ENCODE results near the gene TSEN54.

DNA sequence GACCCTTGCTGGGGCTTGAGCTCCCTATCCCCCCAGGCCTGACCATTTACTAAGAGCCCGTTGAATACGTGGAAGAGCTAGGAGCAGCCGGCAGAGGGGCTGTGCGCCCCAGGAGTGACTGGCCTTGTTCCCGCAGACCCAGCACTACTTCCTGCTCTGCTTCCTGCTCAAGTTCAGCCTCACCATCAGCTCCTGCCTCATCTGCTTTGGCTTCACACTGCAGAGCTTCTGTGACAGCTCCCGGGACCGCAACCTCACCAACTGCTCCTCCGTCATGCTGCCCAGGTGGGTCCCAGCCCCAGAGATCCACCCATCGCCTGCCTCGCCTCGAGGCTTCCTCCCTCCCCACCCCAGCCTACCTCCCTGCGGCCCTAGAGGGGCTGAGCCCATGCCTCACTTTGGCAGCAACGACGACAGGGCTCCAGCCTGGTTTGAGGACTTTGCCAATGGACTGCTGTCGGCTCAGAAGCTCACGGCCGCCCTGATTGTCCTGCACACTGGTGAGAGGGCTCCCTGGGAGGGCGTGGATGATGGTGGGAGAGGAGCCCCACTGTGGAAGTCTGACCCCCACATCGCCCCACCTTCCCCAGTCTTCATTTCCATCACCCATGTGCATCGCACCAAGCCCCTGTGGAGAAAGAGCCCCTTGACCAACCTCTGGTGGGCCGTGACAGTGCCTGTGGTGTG is 18.1 kb upstream of the TSEN54 start:
- TF ChIP-seq, protein P1, sequence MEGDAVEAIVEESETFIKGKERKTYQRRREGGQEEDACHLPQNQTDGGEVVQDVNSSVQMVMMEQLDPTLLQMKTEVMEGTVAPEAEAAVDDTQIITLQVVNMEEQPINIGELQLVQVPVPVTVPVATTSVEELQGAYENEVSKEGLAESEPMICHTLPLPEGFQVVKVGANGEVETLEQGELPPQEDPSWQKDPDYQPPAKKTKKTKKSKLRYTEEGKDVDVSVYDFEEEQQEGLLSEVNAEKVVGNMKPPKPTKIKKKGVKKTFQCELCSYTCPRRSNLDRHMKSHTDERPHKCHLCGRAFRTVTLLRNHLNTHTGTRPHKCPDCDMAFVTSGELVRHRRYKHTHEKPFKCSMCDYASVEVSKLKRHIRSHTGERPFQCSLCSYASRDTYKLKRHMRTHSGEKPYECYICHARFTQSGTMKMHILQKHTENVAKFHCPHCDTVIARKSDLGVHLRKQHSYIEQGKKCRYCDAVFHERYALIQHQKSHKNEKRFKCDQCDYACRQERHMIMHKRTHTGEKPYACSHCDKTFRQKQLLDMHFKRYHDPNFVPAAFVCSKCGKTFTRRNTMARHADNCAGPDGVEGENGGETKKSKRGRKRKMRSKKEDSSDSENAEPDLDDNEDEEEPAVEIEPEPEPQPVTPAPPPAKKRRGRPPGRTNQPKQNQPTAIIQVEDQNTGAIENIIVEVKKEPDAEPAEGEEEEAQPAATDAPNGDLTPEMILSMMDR (IDR thresholded peaks at IDR 0.05; ENCODE audit: borderline replicate concordance, extremely low read depth, low read length, poor library complexity, severe bottlenecking), result no peak
- no peak for TF ChIP-seq EZH2 (IDR thresholded peaks at IDR 0.05; ENCODE audit: borderline replicate concordance, low read depth, low read length, severe bottlenecking)
